Prostate gland (tissue), 2 donors: ENCODE measurements around the gene LIF. TPM values are rescaled to one million over a fixed set of nuclear protein-coding genes. Genes with fewer than 3 reads are reported as not detected.

ENCODE experiments used
- DNase-seq: peaks from one replicate; pipeline ENCODE4 v3.0.0-alpha.2; 2019; ENCODE audit warnings: low spot score
- H3K27ac ChIP-seq, 2 donors: fragments of 200-600 bp; sonication (generic); 2 replicates each; pipeline ENCODE4 v1.5.1; 2017 to 2019
- H3K27me3 ChIP-seq: fragments of 200-600 bp; sonication (generic); replicated peaks from 2 replicates; pipeline ENCODE4 v1.5.1; 2019; ENCODE audit not compliant: insufficient read depth
- H3K36me3 ChIP-seq, 2 donors: fragments of 200-600 bp; sonication (generic); 1 replicate in 1 of 2; 2 replicates in 1 of 2; pipeline versions ENCODE4 v1.5.1 to v1.8.1; 2017 to 2019
- H3K4me1 ChIP-seq: fragments of 200-600 bp; sonication (generic); replicated peaks from 2 replicates; pipeline ENCODE4 v1.5.1; 2019
- H3K4me3 ChIP-seq, 2 donors: fragments of 200-600 bp; sonication (generic); 2 replicates each; pipeline ENCODE4 v1.5.1; 2017 to 2019
- H3K9me3 ChIP-seq: fragments of 200-600 bp; sonication (generic); 2 replicates; pipeline ENCODE4 v1.5.1; 2017
- CTCF ChIP-seq, 4 experiments: fragments of 200-600 bp in 2 of 4; fragments of 450-650 bp in 2 of 4; sonication (generic) in 2 of 4; IDR thresholded peaks; 1 replicate in 3 of 4; 2 replicates in 1 of 4; pipeline ENCODE4 v1.5.1; 2016 to 2019; ENCODE audit warnings: antibody characterized with exemption in 4 of 4, mild to moderate bottlenecking in 2 of 4, moderate library complexity in 2 of 4
- POLR2A ChIP-seq: fragments of 450-650 bp; IDR thresholded peaks from one replicate; pipeline ENCODE4 v1.6.1; 2016; ENCODE audit warnings: antibody characterized with exemption, mild to moderate bottlenecking
- POLR2AphosphoS5 ChIP-seq: sonication (generic); formaldehyde crosslinking; IDR thresholded peaks from one replicate; pipeline ENCODE4 v1.6.1; 2017; ENCODE audit warnings: antibody characterized with exemption
- WGBS: methylation state at CpG from one replicate; pipeline ENCODE4 v1.1.5; 2018; 5-methylcytosine and 5-hydroxymethylcytosine counted together
- intact Hi-C: fragments of 100-400 bp; cut with DNase I; formaldehyde crosslinking; loops from one replicate; pipeline ENCODE4 v1.14.2; 2022
- total RNA-seq, 2 donors: library from RNA; depleted of rRNA; stranded (reverse); fragments of >200 nt; gene quantifications; one replicate each; pipeline ENCODE4 v1.1.0, GENCODE V29; 2016

LIF gene
- total RNA-seq, 2 donors from 2014 or later, result 0.40 to 0.59 TPM

DNA sequence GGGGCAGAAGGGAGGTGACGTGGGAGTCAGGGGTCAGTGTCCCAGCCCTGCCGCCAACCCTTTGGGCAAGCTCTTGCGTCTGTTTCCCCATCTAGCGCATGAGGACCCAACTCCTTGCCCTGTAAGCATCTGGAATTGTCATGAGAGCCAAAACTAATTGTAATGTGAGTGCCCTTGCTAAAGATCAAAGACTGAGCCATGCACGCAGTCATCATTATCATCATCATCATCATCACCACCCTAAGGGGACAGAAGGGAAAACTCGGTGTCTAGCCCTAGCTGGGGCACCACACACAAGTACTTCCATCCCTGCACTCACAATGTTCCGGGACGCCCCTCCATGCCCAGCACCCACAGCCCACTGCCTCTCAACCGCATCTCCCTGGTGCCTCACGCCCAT, 2.5 kb downstream of the LIF start:
- Histone ChIP-seq H3K9me3 (no peaks in the 10 kb centered on the region), H3K27me3 (no peaks in the 10 kb centered on the region), H3K27ac (no peak overlapping the region), H3K4me1 (no peaks in the 10 kb centered on the region), H3K4me3 (no peak overlapping the region), H3K36me3 (no peaks in the 10 kb centered on the region)
- no peak for TF ChIP-seq POLR2AphosphoS5
- no peak for TF ChIP-seq CTCF (IDR thresholded peaks at IDR 0.05)
- no peak for TF ChIP-seq POLR2A
- no peak for DNase-seq
- WGBS, result 96% methylated on average over 10 of the region's 10 CpGs
- intact Hi-C loops, result no loop called here

- intact Hi-C loops, result no loop called here
- Histone ChIP-seq H3K27me3 (no peaks in the 10 kb centered on the region), H3K9me3 (no peaks in the 10 kb centered on the region), H3K4me3 (no peak overlapping the region), H3K36me3 (no peaks in the 10 kb centered on the region), H3K27ac (no peak overlapping the region), H3K4me1 (no peaks in the 10 kb centered on the region)
- no peak for TF ChIP-seq CTCF (IDR thresholded peaks at IDR 0.05)
- TF ChIP-seq POLR2A, result no peak
- no peak for TF ChIP-seq POLR2AphosphoS5
- 93% methylated on average over 22 of the region's 22 CpGs for WGBS
- no peak for DNase-seq
Measured at GRCh38 chr22:30243661-30244060, 2.9 kb downstream of the LIF start.

DNA sequence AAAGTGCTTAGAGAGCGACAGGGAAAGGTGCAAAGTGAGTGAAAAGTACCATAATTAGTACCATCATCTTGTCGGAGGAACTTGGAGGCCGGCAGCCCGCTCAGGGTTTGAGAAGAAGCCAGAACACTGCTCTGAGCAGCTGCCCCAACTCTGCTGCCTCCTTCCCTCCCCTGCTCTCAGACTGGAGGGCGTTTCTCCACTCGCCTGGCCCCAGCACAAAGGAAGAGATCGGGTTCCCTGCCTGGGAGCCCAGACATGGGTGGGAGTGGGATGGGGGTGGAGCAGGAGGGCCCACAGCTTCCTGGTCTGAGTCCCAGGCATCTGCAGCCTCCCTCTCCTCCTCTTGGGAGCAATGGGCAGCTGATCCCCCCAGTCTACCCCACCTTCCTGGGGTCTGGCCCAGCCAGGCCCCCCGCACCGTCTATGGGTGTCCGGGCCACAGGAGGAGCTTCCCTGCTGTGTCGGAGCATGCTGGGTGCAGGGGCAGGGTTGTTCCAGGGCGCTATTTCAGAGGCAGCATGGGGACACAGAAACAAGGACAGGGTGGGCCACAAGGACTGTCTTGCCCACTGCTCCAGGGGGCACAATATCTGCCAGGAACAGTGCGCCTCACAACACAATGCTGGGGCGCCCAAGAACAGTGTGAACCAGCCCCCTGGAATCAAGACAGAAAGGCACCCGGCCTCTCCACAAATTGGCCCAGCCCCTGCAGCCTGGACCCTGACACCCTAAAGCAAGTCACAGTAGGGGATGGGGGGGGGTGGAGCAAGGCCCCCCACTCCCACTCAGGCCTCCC, 4.8 kb downstream of the LIF start:
- Histone ChIP-seq H3K4me1 (no peaks in the 10 kb centered on the region), H3K36me3 (no peaks in the 10 kb centered on the region), H3K27me3 (no peaks in the 10 kb centered on the region), H3K9me3 (no peaks in the 10 kb centered on the region), H3K27ac (no peak overlapping the region), H3K4me3 (no peak overlapping the region)
- TF ChIP-seq POLR2AphosphoS5 (no peak), POLR2A (no peak), CTCF (IDR thresholded peaks at IDR 0.05) (no peak)
- intact Hi-C loops, result no loop called here
- WGBS, result 51% methylated on average over 15 of the region's 15 CpGs
- DNase-seq, result no peak

GRCh38 chr22:30240541-30241417, 5.8 kb downstream of the LIF start:
- DNase-seq, result no peak
- intact Hi-C loops, result no loop called here
- no peak for TF ChIP-seq POLR2AphosphoS5
- no peak for TF ChIP-seq POLR2A
- no peak for TF ChIP-seq CTCF (IDR thresholded peaks at IDR 0.05)
- 77% methylated on average over 24 of the region's 24 CpGs for WGBS
- Histone ChIP-seq H3K36me3 (no peaks in the 10 kb centered on the region), H3K27ac (no peak overlapping the region), H3K4me1 (no peaks in the 10 kb centered on the region), H3K4me3 (no peak overlapping the region), H3K9me3 (no peaks in the 10 kb centered on the region), H3K27me3 (no peaks in the 10 kb centered on the region)
